K562 (cell line): Measurements from ENCODE around the gene FAM219B. TPM values are rescaled to one million over a fixed set of nuclear protein-coding genes. Genes with fewer than 3 reads are reported as not detected.

Experiments used
- GTF2A2 ChIP-seq: IDR thresholded peaks from 2 replicates; pipeline ENCODE4 v1.6.1; 2016; ENCODE audit warnings: mild to moderate bottlenecking, missing genetic modification characterization, missing compliant biosample characterization
- MAFF ChIP-seq: IDR thresholded peaks from 2 replicates; pipeline ENCODE4 v1.6.1; 2012; ENCODE audit warnings: low read length, improper control_type of control experiment
- NFRKB ChIP-seq: fragments of 450-650 bp; IDR thresholded peaks from 2 replicates; pipeline ENCODE4 v1.6.1; 2016; ENCODE audit warnings: low read depth
- RAD21 ChIP-seq, 2 experiments: fragments of 250-450 bp in 1 of 2; fragments of 450-650 bp in 1 of 2; sonication (Bioruptor Pico) in 1 of 2; formaldehyde crosslinking in 1 of 2; IDR thresholded peaks in 1 of 2; conservative IDR thresholded peaks in 1 of 2; 2 replicates each; pipeline versions ENCODE4 v1.4.0 to v1.8.0; 2020 to 2022; ENCODE audit warnings: mild to moderate bottlenecking in 2 of 2, moderate library complexity in 1 of 2
- SMC3 ChIP-seq: conservative IDR thresholded peaks from 2 replicates; pipeline ENCODE4 v1.6.1; 2011; ENCODE audit warnings: low read depth, low read length, improper control_type of control experiment; ENCODE audit not compliant: insufficient read depth
- TBL1XR1 ChIP-seq, 2 experiments: IDR thresholded peaks; 2 replicates each; pipeline ENCODE4 v1.6.1; 2012; ENCODE audit warnings: improper control_type of control experiment in 2 of 2, low read length in 2 of 2, mild to moderate bottlenecking in 1 of 2
- XRCC5 ChIP-seq: fragments of 200-400 bp; formaldehyde crosslinking; IDR thresholded peaks from 2 replicates; pipeline ENCODE4 v1.6.1; 2017; ENCODE audit warnings: low read depth, mild to moderate bottlenecking, low read length
- ZFP1 ChIP-seq: fragments of 450-650 bp; formaldehyde crosslinking; IDR thresholded peaks from 2 replicates; pipeline ENCODE4 v1.4.0; 2020; ENCODE audit warnings: mild to moderate bottlenecking, mixed read lengths
- polyA plus RNA-seq, 8 experiments: library from polyadenylated mRNA; depleted of rRNA in 4 of 8; stranded (reverse) in 5 of 8; unstranded in 3 of 8; fragments of >200 nt; fragmentation: Nextera tagmentation in 2 of 8; fragmentation: Illumina TruSeq in 1 of 8; extraction: Ambion mirVana in 2 of 8; extraction: Trizol in 1 of 8; gene quantifications; 2 replicates each; pipeline versions ENCODE4 v1.2.1 to v1.2.3, GENCODE V29; 2011 to 2014; ENCODE audit warnings: inconsistent platforms in 1 of 8, missing spikeins in 1 of 8
- total RNA-seq, 7 experiments: library from RNA; depleted of rRNA in 6 of 7; stranded (reverse); fragments of >200 nt in 6 of 7; fragmentation: Illumina TruSeq in 2 of 7; extraction: Trizol in 2 of 7; gene quantifications; 2 replicates each; pipeline versions ENCODE4 v1.2.1 to v1.2.3, GENCODE V29; 2011 to 2021; ENCODE audit warnings: low replicate concordance in 1 of 7
- TF ChIP-seq, protein P1 (sequence below): fragments of 450-650 bp; IDR thresholded peaks from 2 replicates; pipeline ENCODE4 v1.6.1; 2017; ENCODE audit warnings: antibody characterized with exemption, mild to moderate bottlenecking
- TF ChIP-seq, protein P2 (sequence below): IDR thresholded peaks from 2 replicates; pipeline ENCODE4 v1.6.1; 2011; ENCODE audit warnings: borderline replicate concordance, low read depth, mild to moderate bottlenecking, moderate library complexity, low read length; ENCODE audit not compliant: insufficient read depth, poor library complexity, severe bottlenecking
- TF ChIP-seq, protein P3 (sequence below): fragments of 450-650 bp; formaldehyde crosslinking; IDR thresholded peaks from 2 replicates; pipeline ENCODE4 v1.4.0; 2020; ENCODE audit warnings: mild to moderate bottlenecking, moderate library complexity
- TF ChIP-seq, protein P4 (sequence below): fragments of 450-650 bp; formaldehyde crosslinking; IDR thresholded peaks from 2 replicates; pipeline ENCODE4 v1.4.0; 2020; ENCODE audit warnings: mild to moderate bottlenecking, moderate library complexity

Gene FAM219B
- total and polyA plus RNA-seq, 9 of the 15 experiments (the other 6 are each of a cell fraction or from before 2014, with no cell fraction given) = 6.8 to 50.4 (median 29.4) TPM

GRCh38 chr15:74901612-74902063 lies 5.0 kb downstream of the FAM219B start (continued):
- TF ChIP-seq, protein P1, sequence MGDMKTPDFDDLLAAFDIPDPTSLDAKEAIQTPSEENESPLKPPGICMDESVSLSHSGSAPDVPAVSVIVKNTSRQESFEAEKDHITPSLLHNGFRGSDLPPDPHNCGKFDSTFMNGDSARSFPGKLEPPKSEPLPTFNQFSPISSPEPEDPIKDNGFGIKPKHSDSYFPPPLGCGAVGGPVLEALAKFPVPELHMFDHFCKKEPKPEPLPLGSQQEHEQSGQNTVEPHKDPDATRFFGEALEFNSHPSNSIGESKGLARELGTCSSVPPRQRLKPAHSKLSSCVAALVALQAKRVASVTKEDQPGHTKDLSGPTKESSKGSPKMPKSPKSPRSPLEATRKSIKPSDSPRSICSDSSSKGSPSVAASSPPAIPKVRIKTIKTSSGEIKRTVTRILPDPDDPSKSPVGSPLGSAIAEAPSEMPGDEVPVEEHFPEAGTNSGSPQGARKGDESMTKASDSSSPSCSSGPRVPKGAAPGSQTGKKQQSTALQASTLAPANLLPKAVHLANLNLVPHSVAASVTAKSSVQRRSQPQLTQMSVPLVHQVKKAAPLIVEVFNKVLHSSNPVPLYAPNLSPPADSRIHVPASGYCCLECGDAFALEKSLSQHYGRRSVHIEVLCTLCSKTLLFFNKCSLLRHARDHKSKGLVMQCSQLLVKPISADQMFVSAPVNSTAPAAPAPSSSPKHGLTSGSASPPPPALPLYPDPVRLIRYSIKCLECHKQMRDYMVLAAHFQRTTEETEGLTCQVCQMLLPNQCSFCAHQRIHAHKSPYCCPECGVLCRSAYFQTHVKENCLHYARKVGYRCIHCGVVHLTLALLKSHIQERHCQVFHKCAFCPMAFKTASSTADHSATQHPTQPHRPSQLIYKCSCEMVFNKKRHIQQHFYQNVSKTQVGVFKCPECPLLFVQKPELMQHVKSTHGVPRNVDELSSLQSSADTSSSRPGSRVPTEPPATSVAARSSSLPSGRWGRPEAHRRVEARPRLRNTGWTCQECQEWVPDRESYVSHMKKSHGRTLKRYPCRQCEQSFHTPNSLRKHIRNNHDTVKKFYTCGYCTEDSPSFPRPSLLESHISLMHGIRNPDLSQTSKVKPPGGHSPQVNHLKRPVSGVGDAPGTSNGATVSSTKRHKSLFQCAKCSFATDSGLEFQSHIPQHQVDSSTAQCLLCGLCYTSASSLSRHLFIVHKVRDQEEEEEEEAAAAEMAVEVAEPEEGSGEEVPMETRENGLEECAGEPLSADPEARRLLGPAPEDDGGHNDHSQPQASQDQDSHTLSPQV = peak; percentile 20; the same call in 1 of the 2 replicates
- TF ChIP-seq ZFP1 = no peak
- TF ChIP-seq, protein P2, sequence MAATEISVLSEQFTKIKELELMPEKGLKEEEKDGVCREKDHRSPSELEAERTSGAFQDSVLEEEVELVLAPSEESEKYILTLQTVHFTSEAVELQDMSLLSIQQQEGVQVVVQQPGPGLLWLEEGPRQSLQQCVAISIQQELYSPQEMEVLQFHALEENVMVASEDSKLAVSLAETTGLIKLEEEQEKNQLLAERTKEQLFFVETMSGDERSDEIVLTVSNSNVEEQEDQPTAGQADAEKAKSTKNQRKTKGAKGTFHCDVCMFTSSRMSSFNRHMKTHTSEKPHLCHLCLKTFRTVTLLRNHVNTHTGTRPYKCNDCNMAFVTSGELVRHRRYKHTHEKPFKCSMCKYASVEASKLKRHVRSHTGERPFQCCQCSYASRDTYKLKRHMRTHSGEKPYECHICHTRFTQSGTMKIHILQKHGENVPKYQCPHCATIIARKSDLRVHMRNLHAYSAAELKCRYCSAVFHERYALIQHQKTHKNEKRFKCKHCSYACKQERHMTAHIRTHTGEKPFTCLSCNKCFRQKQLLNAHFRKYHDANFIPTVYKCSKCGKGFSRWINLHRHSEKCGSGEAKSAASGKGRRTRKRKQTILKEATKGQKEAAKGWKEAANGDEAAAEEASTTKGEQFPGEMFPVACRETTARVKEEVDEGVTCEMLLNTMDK = peak; percentile 17
- TF ChIP-seq RAD21 (CRISPR knock-in tag; conservative IDR thresholded peaks at IDR 0.05 in 1 of 2, IDR thresholded peaks at IDR 0.05 in 1 of 2) = peak; percentile 44 to 67
- peak; percentile 30; the same call in 1 of the 2 replicates for TF ChIP-seq XRCC5
- TF ChIP-seq NFRKB = no peak
- TF ChIP-seq SMC3 = peak; percentile 48
- TF ChIP-seq MAFF = no peak
- TF ChIP-seq, protein P3, sequence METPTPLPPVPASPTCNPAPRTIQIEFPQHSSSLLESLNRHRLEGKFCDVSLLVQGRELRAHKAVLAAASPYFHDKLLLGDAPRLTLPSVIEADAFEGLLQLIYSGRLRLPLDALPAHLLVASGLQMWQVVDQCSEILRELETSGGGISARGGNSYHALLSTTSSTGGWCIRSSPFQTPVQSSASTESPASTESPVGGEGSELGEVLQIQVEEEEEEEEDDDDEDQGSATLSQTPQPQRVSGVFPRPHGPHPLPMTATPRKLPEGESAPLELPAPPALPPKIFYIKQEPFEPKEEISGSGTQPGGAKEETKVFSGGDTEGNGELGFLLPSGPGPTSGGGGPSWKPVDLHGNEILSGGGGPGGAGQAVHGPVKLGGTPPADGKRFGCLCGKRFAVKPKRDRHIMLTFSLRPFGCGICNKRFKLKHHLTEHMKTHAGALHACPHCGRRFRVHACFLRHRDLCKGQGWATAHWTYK = 0 out of 2 replicates have a peak, but pooled peaks have one; percentile 26
- TF ChIP-seq TBL1XR1 (IDR thresholded peaks at IDR 0.05; ENCODE audit: low read length in 2 of 2) = peak in 1 of 2 experiments; percentile 46; a peak in 1 of 4 replicates
- TF ChIP-seq GTF2A2 (tag) = no peak
- TF ChIP-seq, protein P4, sequence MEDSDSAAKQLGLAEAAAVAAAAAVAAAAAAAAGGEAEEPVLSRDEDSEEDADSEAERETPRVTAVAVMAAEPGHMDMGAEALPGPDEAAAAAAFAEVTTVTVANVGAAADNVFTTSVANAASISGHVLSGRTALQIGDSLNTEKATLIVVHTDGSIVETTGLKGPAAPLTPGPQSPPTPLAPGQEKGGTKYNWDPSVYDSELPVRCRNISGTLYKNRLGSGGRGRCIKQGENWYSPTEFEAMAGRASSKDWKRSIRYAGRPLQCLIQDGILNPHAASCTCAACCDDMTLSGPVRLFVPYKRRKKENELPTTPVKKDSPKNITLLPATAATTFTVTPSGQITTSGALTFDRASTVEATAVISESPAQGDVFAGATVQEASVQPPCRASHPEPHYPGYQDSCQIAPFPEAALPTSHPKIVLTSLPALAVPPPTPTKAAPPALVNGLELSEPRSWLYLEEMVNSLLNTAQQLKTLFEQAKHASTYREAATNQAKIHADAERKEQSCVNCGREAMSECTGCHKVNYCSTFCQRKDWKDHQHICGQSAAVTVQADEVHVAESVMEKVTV (CRISPR knock-in tag) = peak; percentile 38; the same call in 1 of the 2 replicates
